ENCODE measurements around the gene MYH9.

The MYH9 gene

GRCh38 chr22:36367479-36367878, 20.3 kb downstream of the MYH9 start:
- TF ChIP-seq, protein P1, sequence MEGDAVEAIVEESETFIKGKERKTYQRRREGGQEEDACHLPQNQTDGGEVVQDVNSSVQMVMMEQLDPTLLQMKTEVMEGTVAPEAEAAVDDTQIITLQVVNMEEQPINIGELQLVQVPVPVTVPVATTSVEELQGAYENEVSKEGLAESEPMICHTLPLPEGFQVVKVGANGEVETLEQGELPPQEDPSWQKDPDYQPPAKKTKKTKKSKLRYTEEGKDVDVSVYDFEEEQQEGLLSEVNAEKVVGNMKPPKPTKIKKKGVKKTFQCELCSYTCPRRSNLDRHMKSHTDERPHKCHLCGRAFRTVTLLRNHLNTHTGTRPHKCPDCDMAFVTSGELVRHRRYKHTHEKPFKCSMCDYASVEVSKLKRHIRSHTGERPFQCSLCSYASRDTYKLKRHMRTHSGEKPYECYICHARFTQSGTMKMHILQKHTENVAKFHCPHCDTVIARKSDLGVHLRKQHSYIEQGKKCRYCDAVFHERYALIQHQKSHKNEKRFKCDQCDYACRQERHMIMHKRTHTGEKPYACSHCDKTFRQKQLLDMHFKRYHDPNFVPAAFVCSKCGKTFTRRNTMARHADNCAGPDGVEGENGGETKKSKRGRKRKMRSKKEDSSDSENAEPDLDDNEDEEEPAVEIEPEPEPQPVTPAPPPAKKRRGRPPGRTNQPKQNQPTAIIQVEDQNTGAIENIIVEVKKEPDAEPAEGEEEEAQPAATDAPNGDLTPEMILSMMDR (IDR thresholded peaks at IDR 0.05; ENCODE audit: insufficient read depth, low read depth, low read length, missing control alignments) = no peak
- no peak for DNase-seq (ENCODE audit: low read depth)
- H3K4me3 ChIP-seq (ENCODE audit: low read depth, low read length) = no peak overlapping the region

GRCh38 chr22:36367066-36367465, 20.7 kb downstream of the MYH9 start:
- no peak overlapping the region for H3K4me3 ChIP-seq (ENCODE audit: low read depth, low read length)
- TF ChIP-seq, protein P1 (IDR thresholded peaks at IDR 0.05; ENCODE audit: insufficient read depth, low read depth, low read length, missing control alignments) = no peak
- no peak for DNase-seq (ENCODE audit: low read depth)

DNA sequence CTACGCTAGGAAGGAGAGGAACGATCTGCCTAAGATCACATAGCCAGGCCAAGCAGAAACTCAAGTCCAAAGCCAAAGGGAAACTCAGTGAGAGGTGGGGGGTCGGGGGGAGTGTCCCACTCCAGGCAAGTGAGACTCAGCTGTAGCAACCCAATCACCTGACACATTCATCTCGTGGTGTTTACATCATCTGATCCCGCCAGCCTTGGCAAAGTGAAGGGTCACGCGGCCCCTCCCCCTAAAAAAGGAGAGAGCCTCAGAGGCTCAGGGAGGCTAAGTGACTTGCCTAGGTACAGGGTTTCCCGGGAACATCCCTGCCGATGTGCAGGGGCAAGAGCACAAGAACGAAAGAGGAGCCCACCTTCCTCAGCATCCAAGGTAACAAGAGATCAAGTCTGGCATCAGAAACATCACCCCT, 21.5 kb downstream of the MYH9 start:
- TF ChIP-seq, protein P1 (IDR thresholded peaks at IDR 0.05; ENCODE audit: insufficient read depth, low read depth, low read length, missing control alignments) = no peak
- DNase-seq (ENCODE audit: low read depth) = no peak
- no peak overlapping the region for H3K4me3 ChIP-seq (ENCODE audit: low read depth, low read length)

GRCh38 chr22:36365020-36365411, 22.8 kb downstream of the MYH9 start:
- TF ChIP-seq, protein P1 (IDR thresholded peaks at IDR 0.05; ENCODE audit: insufficient read depth, low read depth, low read length, missing control alignments) = no peak
- DNase-seq (ENCODE audit: low read depth) = peak; percentile 82
- no peak overlapping the region for H3K4me3 ChIP-seq (ENCODE audit: low read depth, low read length)

DNA sequence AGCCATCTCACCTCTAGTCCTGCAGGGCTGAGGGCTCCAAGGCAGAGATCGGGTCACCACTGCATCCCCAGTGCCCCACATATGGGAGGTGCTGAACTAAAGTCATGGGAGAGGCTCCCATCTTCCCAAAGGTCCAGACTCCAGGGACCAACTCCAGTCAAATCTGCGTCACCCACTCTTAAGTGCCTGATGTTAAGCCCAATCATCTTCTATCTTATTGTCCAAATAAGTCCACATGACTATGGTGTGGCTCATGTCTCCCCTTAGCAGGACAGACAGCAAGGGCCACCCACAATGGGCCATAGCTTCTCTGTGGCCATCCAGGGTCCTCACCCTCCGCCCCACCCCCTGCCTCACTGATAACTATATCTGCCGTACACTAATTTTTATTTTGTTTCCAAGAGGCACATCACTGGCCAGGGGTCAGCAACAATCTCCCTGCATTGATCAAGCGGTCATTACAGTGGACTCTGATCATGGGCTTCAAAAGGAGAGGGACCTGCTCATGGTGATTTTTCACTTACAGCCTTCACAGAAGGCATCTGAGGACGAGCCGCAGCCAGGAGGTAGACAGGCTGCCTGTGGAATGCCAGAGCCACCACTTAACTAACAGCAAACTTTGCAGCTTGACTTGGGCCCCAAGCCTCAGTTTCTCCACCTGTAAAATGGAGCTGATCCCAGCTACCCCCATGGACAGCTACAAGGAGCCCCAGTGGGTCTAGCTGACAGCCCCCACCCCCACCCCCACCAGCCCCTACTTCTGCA, 23.3 kb downstream of the MYH9 start:
- TF ChIP-seq, protein P1 (IDR thresholded peaks at IDR 0.05; ENCODE audit: insufficient read depth, low read depth, low read length, missing control alignments) = no peak
- no peak overlapping the region for H3K4me3 ChIP-seq (ENCODE audit: low read depth, low read length)
- no peak for DNase-seq (ENCODE audit: low read depth)

GRCh38 chr22:36363349-36363981, 24.3 kb downstream of the MYH9 start:
- H3K4me3 ChIP-seq (ENCODE audit: low read depth, low read length) = no peak overlapping the region
- no peak for DNase-seq (ENCODE audit: low read depth)
- TF ChIP-seq, protein P1 (IDR thresholded peaks at IDR 0.05; ENCODE audit: insufficient read depth, low read depth, low read length, missing control alignments) = no peak

Measured in GM12865 (cell line).